ENCODE measurements around the gene INTS13. TPM values are rescaled to one million over a fixed set of nuclear protein-coding genes. Genes with fewer than 3 reads are reported as not detected.
"Not testable (repeated sequence)": the region's sequence is repeated elsewhere in the genome, so short reads cannot be mapped to it uniquely, and the experiment has no call there.

Gene INTS13
- total RNA-seq, 2 donors from 2014 or later = 16.4 to 27.0 TPM

- TF ChIP-seq CTCF (IDR thresholded peaks at IDR 0.05) = no peak
- Histone ChIP-seq H3K4me3 (no peak overlapping the region), H3K27me3 (no peaks in the 10 kb centered on the region), H3K27ac (no peak overlapping the region), H3K36me3 (no peaks in the 10 kb centered on the region), H3K9me3 (no peaks in the 10 kb centered on the region), H3K4me1 (peaks cover 0 to 17% of the 10 kb centered on the region in 2 donors)
- no peak for DNase-seq (ENCODE audit: low spot score)
Measured at GRCh38 chr12:26867080-26867479, 70.7 kb downstream of the INTS13 start.

DNA sequence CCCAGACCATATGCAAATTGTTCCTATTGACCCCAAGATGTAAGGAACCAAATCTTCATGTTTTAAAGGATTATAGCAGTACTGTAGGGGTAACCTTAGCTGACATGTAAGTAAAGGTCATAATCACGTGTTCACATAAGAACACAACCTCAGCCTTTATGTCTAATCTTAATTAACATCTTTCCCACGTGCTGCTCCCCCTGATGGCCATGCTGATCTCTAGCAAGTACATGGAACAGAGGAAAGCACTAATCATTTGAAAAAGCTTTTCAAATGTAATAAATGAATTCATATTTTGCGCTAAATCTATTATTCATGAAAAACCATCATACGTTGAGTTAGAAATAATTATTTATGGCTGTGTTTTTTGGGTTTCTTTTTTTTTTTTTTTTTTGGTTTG, 74.3 kb downstream of the INTS13 start:
- TF ChIP-seq CTCF (IDR thresholded peaks at IDR 0.05) = no peak
- no peaks in the 10 kb centered on the region for H3K27me3 ChIP-seq
- H3K27ac ChIP-seq = no peak overlapping the region
- no peak for DNase-seq (ENCODE audit: low spot score)
- H3K4me1 ChIP-seq = no peaks in the 10 kb centered on the region
- no peak overlapping the region for H3K4me3 ChIP-seq
- no peaks in the 10 kb centered on the region for H3K36me3 ChIP-seq
- H3K9me3 ChIP-seq = no peaks in the 10 kb centered on the region

DNA sequence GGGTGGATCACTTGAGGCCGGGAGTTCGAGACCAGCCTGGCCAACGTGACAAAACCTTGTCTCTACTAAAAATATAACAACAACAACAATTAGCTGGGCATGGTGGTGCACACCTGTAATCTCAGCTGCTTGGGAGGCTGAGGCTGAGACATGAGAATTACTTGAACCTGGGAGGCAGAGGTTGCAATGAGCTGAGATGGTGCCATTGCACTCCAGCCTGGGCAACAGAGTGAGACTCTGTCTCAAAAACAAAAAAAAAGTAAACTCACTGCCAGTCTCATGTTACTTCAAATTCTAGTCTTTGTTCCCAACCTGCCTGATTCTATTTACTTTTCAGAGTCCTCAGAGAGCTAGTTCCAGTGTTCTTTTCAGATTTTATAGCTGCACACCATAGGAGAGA, 75.0 kb downstream of the INTS13 start:
- not testable (repeated sequence) for H3K9me3 ChIP-seq; H3K27ac ChIP-seq; H3K4me3 ChIP-seq; H3K4me1 ChIP-seq; H3K36me3 ChIP-seq; DNase-seq (ENCODE audit: low spot score); H3K27me3 ChIP-seq

DNA sequence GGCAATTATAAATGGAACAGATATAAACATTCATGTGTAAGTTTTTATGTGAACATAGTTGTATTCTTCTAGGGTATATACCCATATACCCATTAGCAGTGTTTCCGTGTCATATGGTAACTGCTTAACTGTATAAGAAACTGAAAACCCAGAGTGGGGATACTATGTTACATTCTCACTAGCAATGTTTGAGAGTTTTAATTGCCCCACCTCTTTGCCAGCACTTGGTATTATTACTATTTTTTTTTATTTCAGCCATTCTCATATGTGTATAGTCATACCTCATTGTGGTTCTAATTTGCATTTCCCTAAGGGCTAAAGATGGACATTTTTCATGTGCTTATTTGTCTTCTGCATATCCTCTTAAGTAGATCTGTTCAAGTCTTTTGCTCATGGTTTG, 76.1 kb downstream of the INTS13 start:
- Histone ChIP-seq H3K4me1 (no peaks in the 10 kb centered on the region), H3K4me3 (no peak overlapping the region), H3K27ac (no peak overlapping the region), H3K9me3 (no peaks in the 10 kb centered on the region), H3K36me3 (no peaks in the 10 kb centered on the region), H3K27me3 (no peaks in the 10 kb centered on the region)
- TF ChIP-seq CTCF (IDR thresholded peaks at IDR 0.05) = no peak
- no peak for DNase-seq (ENCODE audit: low spot score)

DNA sequence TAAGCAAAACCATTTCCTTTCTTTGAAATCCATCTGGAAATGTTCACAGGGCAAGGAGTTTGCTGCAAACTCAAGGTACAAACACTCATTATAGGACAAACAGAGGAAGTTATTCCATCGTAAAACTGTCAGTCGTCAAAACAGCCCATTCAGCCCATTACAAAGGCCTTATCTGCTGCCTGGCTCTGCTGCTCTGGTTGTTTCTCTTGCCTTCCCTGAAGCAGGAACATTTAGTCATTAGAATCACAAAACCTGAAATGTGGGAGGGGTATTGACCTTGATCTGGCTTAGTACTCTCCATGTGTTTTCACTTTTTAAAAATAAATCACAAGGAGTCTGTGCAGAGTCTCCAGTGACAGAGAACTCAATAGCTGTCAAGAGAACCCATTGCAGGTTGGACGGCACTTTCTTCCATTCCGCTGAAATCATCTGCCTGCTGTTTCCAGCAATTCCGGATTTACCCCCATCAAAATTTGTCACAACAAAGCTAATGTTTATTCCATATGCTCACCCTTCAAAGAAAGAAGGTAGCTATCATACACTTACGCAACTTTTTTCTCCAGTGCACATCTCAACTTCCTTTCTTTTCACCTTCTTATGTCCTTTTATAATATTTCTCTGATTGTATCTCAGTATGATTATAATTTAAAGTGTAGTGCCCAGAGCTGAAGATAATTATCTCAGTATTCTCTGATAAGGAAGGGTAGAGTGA, 80.2 kb downstream of the INTS13 start:
- DNase-seq (ENCODE audit: low spot score) = no peak
- TF ChIP-seq CTCF (IDR thresholded peaks at IDR 0.05) = no peak
- H3K27ac ChIP-seq = peak overlapping the region in 1 of 2 donors; percentile 26

DNA sequence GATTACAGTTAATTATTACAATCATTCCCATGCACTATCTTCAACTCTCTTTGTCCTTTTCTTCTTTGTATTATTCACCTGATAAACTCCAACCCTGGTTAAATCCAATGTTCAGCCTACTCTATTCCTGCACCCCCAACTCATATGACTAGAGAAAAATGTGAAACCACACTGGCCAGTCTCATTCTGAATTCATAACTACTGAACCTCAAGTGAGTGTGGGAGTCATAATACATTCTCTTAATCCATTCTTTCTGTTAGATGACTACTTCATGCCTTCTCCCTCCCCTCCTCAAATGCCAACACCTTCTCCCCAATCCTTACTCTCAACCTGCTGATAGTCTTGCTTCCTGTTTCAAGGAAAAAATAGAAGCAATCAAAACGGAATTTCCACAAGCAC, 82.4 kb downstream of the INTS13 start:
- Histone ChIP-seq H3K4me1 (peaks cover 0 to 5% of the 10 kb centered on the region in 2 donors), H3K27me3 (no peaks in the 10 kb centered on the region), H3K4me3 (no peak overlapping the region), H3K9me3 (no peaks in the 10 kb centered on the region), H3K27ac (no peak overlapping the region), H3K36me3 (no peaks in the 10 kb centered on the region)
- no peak for TF ChIP-seq CTCF (IDR thresholded peaks at IDR 0.05)
- no peak for DNase-seq (ENCODE audit: low spot score)

More for the DNA sequence above, 80.2 kb downstream of the INTS13 start:
- no peaks in the 10 kb centered on the region for H3K9me3 ChIP-seq
- no peak overlapping the region for H3K4me3 ChIP-seq
- H3K36me3 ChIP-seq = no peaks in the 10 kb centered on the region
- peaks cover 0 to 5% of the 10 kb centered on the region in 2 donors for H3K4me1 ChIP-seq
- H3K27me3 ChIP-seq = no peaks in the 10 kb centered on the region

Other genes with a start within 250 kb of the INTS13 start
- gene ITPR2, start 104.8 kb downstream of the INTS13 start, total RNA-seq = 10 to 100 TPM; 13.0 to 20.7 TPM
- gene FGFR1OP2, start 489 bp upstream of the INTS13 start, total RNA-seq = 10 to 100 TPM; 52.0 to 60.2 TPM
- gene TM7SF3, start 76.4 kb upstream of the INTS13 start, total RNA-seq = 10 to 100 TPM; 23.0 to 34.6 TPM
- 10 to 100 TPM; 45.4 to 53.4 TPM for gene MED21, start 84.6 kb upstream of the INTS13 start, total RNA-seq
- gene C12orf71, start 144.6 kb upstream of the INTS13 start, total RNA-seq = not detected

Measured in right atrium auricular region (tissue), 2 donors.